ENCODE measurements around the gene MAGEC1.

DNA sequence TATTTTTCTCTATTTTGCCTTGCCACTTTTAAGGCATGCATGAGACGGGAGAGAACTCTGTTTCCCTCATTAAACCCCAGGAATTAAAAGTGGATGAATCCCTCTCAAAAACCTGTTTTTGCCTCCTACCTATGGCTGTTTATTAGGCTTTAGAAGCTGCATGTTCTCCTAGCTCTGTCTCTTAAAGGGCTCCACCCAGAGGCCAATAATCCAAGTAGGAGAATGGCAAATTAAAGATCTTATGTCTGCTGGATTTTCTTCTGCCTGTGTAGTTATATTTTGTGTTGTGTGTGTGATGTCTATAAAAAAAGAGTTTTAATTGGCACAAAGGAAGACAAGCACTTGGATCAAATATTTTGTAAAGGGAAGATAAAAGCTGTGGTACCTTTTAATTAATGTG, 32.4 kb downstream of the MAGEC1 start:
- TF ChIP-seq, protein P1, sequence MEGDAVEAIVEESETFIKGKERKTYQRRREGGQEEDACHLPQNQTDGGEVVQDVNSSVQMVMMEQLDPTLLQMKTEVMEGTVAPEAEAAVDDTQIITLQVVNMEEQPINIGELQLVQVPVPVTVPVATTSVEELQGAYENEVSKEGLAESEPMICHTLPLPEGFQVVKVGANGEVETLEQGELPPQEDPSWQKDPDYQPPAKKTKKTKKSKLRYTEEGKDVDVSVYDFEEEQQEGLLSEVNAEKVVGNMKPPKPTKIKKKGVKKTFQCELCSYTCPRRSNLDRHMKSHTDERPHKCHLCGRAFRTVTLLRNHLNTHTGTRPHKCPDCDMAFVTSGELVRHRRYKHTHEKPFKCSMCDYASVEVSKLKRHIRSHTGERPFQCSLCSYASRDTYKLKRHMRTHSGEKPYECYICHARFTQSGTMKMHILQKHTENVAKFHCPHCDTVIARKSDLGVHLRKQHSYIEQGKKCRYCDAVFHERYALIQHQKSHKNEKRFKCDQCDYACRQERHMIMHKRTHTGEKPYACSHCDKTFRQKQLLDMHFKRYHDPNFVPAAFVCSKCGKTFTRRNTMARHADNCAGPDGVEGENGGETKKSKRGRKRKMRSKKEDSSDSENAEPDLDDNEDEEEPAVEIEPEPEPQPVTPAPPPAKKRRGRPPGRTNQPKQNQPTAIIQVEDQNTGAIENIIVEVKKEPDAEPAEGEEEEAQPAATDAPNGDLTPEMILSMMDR (IDR thresholded peaks at IDR 0.05 in 4 of 5, conservative IDR thresholded peaks at IDR 0.05 in 1 of 5), result no peak
- no peak for TF ChIP-seq POLR2A (IDR thresholded peaks at IDR 0.05)

All from gastrocnemius medialis (tissue), 4 donors.